Sigmoid colon (tissue), 7 donors: Measurements from ENCODE around the gene XPO1. TPM values are rescaled to one million over a fixed set of nuclear protein-coding genes. Genes with fewer than 3 reads are reported as not detected.
"Not testable (repeated sequence)": the region's sequence is repeated elsewhere in the genome, so short reads cannot be mapped to it uniquely, and the experiment has no call there.

Experiments used
- DNase-seq: peaks from one replicate; pipeline ENCODE4 v3.0.0-alpha.2; 2019
- H3K27ac ChIP-seq, 4 donors: fragments of 200-600 bp; sonication (generic); one replicate each; pipeline ENCODE4 v1.5.1; 2016 to 2019; ENCODE audit warnings: mild to moderate bottlenecking in 1 of 4
- H3K27me3 ChIP-seq, 3 donors: fragments of 200-600 bp; sonication (generic); one replicate each; pipeline ENCODE4 v1.5.1; 2019; ENCODE audit warnings: mild to moderate bottlenecking in 1 of 3
- H3K36me3 ChIP-seq, 4 donors: fragments of 200-600 bp; sonication (generic); one replicate each; pipeline ENCODE4 v1.5.1; 2016 to 2019
- H3K4me1 ChIP-seq, 4 donors: fragments of 200-600 bp; sonication (generic); one replicate each; pipeline ENCODE4 v1.5.1; 2017 to 2019
- H3K4me3 ChIP-seq, 4 donors: fragments of 200-600 bp; sonication (generic); one replicate each; pipeline ENCODE4 v1.5.1; 2017 to 2019; ENCODE audit warnings: mild to moderate bottlenecking in 2 of 4, moderate library complexity in 1 of 4
- H3K9me3 ChIP-seq, 4 donors: fragments of 200-600 bp in 3 of 4; sonication (generic) in 3 of 4; one replicate each; pipeline versions ENCODE4 v1.5.1 to v1.6.1; 2013 to 2019
- EP300 ChIP-seq, 4 donors: sonication (generic); formaldehyde crosslinking; IDR thresholded peaks; one replicate each; pipeline ENCODE4 v1.6.1; 2017; ENCODE audit warnings: antibody characterized with exemption in 4 of 4
- POLR2A ChIP-seq, 2 donors: fragments of 450-650 bp; IDR thresholded peaks; one replicate each; pipeline ENCODE4 v1.6.1; 2016; ENCODE audit warnings: antibody characterized with exemption in 2 of 2, mild to moderate bottlenecking in 2 of 2, moderate library complexity in 2 of 2
- POLR2AphosphoS5 ChIP-seq, 4 donors: sonication (generic); formaldehyde crosslinking; IDR thresholded peaks; one replicate each; pipeline ENCODE4 v1.6.1; 2017; ENCODE audit warnings: antibody characterized with exemption in 4 of 4
- WGBS, 2 donors: extraction: QIAGEN DNeasy Blood & Tissue Kit; methylation state at CpG; one replicate each; pipeline ENCODE4 v1.1.7; 2013; 5-methylcytosine and 5-hydroxymethylcytosine counted together
- intact Hi-C: fragments of 100-400 bp; cut with DNase I; formaldehyde crosslinking; loops from one replicate; pipeline ENCODE4 v1.15.1; 2023
- polyA plus RNA-seq, 3 donors: library from polyadenylated mRNA; stranded (reverse); fragments of 200-250 nt; gene quantifications; one replicate each; pipeline ENCODE4 v1.2.3, GENCODE V29; 2013
- total RNA-seq, 4 donors: library from RNA; depleted of rRNA; stranded (reverse); fragments of >200 nt; gene quantifications; one replicate each; pipeline ENCODE4 v1.1.0, GENCODE V29; 2016
- TF ChIP-seq, protein P1 (sequence below), 4 experiments: fragments of 450-650 bp in 3 of 4; fragments of 200-600 bp in 1 of 4; IDR thresholded peaks; one replicate each; pipeline ENCODE4 v1.5.1; 2016 to 2019; ENCODE audit warnings: antibody characterized with exemption in 4 of 4, mild to moderate bottlenecking in 3 of 4, moderate library complexity in 2 of 4
- donor health status: healthy with polysubstance abuse.
- donor health status: Bipolar disorder and iron deficiency.
- donor health status: healthy.

Gene XPO1, protein sequence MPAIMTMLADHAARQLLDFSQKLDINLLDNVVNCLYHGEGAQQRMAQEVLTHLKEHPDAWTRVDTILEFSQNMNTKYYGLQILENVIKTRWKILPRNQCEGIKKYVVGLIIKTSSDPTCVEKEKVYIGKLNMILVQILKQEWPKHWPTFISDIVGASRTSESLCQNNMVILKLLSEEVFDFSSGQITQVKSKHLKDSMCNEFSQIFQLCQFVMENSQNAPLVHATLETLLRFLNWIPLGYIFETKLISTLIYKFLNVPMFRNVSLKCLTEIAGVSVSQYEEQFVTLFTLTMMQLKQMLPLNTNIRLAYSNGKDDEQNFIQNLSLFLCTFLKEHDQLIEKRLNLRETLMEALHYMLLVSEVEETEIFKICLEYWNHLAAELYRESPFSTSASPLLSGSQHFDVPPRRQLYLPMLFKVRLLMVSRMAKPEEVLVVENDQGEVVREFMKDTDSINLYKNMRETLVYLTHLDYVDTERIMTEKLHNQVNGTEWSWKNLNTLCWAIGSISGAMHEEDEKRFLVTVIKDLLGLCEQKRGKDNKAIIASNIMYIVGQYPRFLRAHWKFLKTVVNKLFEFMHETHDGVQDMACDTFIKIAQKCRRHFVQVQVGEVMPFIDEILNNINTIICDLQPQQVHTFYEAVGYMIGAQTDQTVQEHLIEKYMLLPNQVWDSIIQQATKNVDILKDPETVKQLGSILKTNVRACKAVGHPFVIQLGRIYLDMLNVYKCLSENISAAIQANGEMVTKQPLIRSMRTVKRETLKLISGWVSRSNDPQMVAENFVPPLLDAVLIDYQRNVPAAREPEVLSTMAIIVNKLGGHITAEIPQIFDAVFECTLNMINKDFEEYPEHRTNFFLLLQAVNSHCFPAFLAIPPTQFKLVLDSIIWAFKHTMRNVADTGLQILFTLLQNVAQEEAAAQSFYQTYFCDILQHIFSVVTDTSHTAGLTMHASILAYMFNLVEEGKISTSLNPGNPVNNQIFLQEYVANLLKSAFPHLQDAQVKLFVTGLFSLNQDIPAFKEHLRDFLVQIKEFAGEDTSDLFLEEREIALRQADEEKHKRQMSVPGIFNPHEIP (N-terminal part only)
- total RNA-seq (100 to 1,000 TPM in 3 of 4 donors, 10 to 100 TPM in 1; 90.6 to 460 (median 113) TPM), polyA plus RNA-seq (10 to 100 TPM; 23.4 to 63.3 (median 25.2) TPM)

DNA sequence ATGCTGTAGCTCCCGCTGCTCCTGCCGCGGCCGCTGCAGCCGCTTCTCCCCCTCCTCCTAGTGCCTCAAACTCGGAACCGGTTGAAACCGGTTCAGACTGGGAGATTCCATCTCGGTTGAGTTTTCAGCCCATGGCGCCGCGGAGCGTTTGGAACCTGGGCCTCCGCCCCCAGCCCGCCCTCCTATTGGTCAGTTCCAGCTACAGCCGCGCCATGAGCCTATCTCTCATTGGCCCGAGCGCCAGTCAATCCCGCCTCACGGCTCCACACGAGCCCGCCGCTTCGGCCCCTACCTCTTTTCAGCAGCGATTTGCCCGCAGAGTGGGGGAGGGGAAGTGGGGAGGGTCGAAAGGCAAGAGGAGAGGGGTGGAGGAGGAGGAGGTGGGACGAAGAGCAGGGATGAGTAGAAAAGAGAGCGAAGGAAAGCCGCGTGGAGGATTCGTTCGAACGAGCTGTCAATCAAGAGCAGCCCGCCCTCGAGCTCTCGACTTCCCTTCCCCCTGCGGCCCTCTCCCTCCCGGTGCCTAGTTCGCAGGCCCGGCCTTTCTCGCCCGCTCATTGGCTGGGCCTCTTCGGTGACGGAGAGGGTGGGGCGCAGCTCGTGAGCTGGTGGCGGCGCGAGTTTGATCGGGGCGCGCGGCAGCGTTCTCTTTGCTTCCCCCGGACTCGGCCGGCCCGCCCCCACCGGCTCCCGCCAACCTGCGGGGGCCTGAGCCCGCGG, at the start of gene XPO1:
Gene XPO1 (minus strand): TSS at position 157 of the 720 bp plus-strand sequence. CDS start 4,459 bp downstream, outside the sequence.
- 0 to 1% methylated on average over 65 of the region's 65 CpGs for WGBS, 2 donors
- intact Hi-C loops: loop anchor here (1.0 to 10.0 kb wide), 6 partner anchors 67 to 654 kb away; partner anchors contain the start of genes FAM161A, REL and USP34
- H3K27me3 ChIP-seq: no peaks in the 10 kb centered on the region
- H3K36me3 ChIP-seq: no peaks in the 10 kb centered on the region
- peak within 1 kb of the TSS; percentile 87 to 99 (median 96) for H3K27ac ChIP-seq
- H3K9me3 ChIP-seq: no peaks in the 10 kb centered on the region
- peaks cover 0 to 34% (median 31%) of the 10 kb centered on the region in 4 donors for H3K4me1 ChIP-seq
- peak within 1 kb of the TSS; percentile 74 to 93 (median 87) for H3K4me3 ChIP-seq
- peak; percentile 100 for DNase-seq
- peak in 2 of 4 donors; percentile 25 to 65 for TF ChIP-seq EP300 (IDR thresholded peaks at IDR 0.05)
- TF ChIP-seq, protein P1, sequence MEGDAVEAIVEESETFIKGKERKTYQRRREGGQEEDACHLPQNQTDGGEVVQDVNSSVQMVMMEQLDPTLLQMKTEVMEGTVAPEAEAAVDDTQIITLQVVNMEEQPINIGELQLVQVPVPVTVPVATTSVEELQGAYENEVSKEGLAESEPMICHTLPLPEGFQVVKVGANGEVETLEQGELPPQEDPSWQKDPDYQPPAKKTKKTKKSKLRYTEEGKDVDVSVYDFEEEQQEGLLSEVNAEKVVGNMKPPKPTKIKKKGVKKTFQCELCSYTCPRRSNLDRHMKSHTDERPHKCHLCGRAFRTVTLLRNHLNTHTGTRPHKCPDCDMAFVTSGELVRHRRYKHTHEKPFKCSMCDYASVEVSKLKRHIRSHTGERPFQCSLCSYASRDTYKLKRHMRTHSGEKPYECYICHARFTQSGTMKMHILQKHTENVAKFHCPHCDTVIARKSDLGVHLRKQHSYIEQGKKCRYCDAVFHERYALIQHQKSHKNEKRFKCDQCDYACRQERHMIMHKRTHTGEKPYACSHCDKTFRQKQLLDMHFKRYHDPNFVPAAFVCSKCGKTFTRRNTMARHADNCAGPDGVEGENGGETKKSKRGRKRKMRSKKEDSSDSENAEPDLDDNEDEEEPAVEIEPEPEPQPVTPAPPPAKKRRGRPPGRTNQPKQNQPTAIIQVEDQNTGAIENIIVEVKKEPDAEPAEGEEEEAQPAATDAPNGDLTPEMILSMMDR (IDR thresholded peaks at IDR 0.05): no peak
- TF ChIP-seq POLR2AphosphoS5 (IDR thresholded peaks at IDR 0.05): peak; percentile 98 to 99 (median 98)
- peak; percentile 93 to 96 for TF ChIP-seq POLR2A (IDR thresholded peaks at IDR 0.05)

- H3K9me3 ChIP-seq, H3K4me1 ChIP-seq, DNase-seq, H3K27ac ChIP-seq, H3K4me3 ChIP-seq, intact Hi-C loops, H3K27me3 ChIP-seq, H3K36me3 ChIP-seq: not testable (repeated sequence)
- WGBS, 2 donors: 93 to 95% methylated on average over 5 of the region's 5 CpGs
Measured at GRCh38 chr2:61586928-61587327, 48.8 kb upstream of the XPO1 start.

- Histone ChIP-seq H3K9me3 (no peaks in the 10 kb centered on the region), H3K27me3 (no peaks in the 10 kb centered on the region), H3K4me1 (no peaks in the 10 kb centered on the region), H3K4me3 (no peak overlapping the region), H3K27ac (no peak overlapping the region), H3K36me3 (no peaks in the 10 kb centered on the region)
- 57 to 63% methylated on average over 3 of the region's 3 CpGs for WGBS, 2 donors
- intact Hi-C loops: no loop called here
- no peak for TF ChIP-seq EP300 (IDR thresholded peaks at IDR 0.05)
- TF ChIP-seq, protein P1 (IDR thresholded peaks at IDR 0.05): no peak
- TF ChIP-seq POLR2AphosphoS5 (IDR thresholded peaks at IDR 0.05): no peak
- TF ChIP-seq POLR2A (IDR thresholded peaks at IDR 0.05): no peak
- no peak for DNase-seq
Measured at GRCh38 chr2:61585383-61585782, 47.2 kb upstream of the XPO1 start.

DNA sequence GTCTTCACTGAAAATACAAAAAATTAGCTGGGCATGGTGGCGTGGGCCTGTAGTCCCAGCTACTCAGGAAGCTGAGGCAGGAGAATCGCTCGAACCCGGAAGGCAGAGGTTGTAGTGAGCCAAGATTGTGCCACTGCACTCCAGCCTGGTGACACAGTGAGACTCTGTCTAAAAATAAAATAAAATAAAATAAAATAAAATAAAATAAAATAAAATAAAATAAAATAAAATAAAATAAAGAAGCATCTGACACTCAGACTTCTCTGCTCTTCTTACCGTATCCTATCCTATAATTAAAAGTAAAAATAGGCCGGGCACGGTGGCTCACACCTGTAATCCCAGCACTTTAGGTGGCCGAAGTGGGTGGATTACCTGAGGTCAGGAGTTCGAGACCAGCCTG, 46.2 kb upstream of the XPO1 start:
- H3K4me3 ChIP-seq, H3K36me3 ChIP-seq, H3K27me3 ChIP-seq, H3K4me1 ChIP-seq, H3K27ac ChIP-seq, DNase-seq, H3K9me3 ChIP-seq, intact Hi-C loops: not testable (repeated sequence)
- 97% methylated on average over 9 of the region's 9 CpGs for whole genome bisulfite sequencing, 2 donors

- WGBS, 2 donors: 74 to 79% methylated on average over 3 of the region's 3 CpGs
- no peak for DNase-seq
- TF ChIP-seq EP300 (IDR thresholded peaks at IDR 0.05): no peak
- no peak for TF ChIP-seq POLR2AphosphoS5 (IDR thresholded peaks at IDR 0.05)
- no peak for TF ChIP-seq POLR2A (IDR thresholded peaks at IDR 0.05)
- TF ChIP-seq, protein P1 (IDR thresholded peaks at IDR 0.05): no peak
- H3K4me1 ChIP-seq: no peaks in the 10 kb centered on the region
- no peaks in the 10 kb centered on the region for H3K36me3 ChIP-seq
- no peak overlapping the region for H3K27ac ChIP-seq
- no peaks in the 10 kb centered on the region for H3K9me3 ChIP-seq
- intact Hi-C loops: no loop called here
- H3K27me3 ChIP-seq: no peaks in the 10 kb centered on the region
- H3K4me3 ChIP-seq: no peak overlapping the region
Measured at GRCh38 chr2:61582165-61582564, 44.0 kb upstream of the XPO1 start.
